NB4 (cell line): ENCODE data around the gene KDM4C.
A peak's percentile ranks its signal among the peaks of the same experiment; 100 is the strongest.

ENCODE experiments used
- DNase-seq: peaks from one replicate; pipeline ENCODE4 v3.0.0; 2010; ENCODE audit warnings: low read depth
- H3K4me3 ChIP-seq: one replicate; pipeline ENCODE4 v1.5.1; 2011; ENCODE audit warnings: mild to moderate bottlenecking, low read depth, low read length, moderate library complexity
- MYC ChIP-seq: IDR thresholded peaks from 2 replicates; pipeline ENCODE4 v1.6.1; 2011; ENCODE audit warnings: low read depth, low read length
- POLR2A ChIP-seq: IDR thresholded peaks from 2 replicates; pipeline ENCODE4 v1.6.1; 2011; ENCODE audit warnings: mild to moderate bottlenecking; ENCODE audit not compliant: insufficient read length; ENCODE audit errors: extremely low read depth
- TF ChIP-seq, protein P1 (sequence below): IDR thresholded peaks from 2 replicates; pipeline ENCODE4 v1.6.1; 2011; ENCODE audit warnings: low read depth, low read length
- TF ChIP-seq, protein P2 (sequence below): IDR thresholded peaks from one replicate; pipeline ENCODE4 v1.5.1; 2012; ENCODE audit warnings: low read depth, low read length

Gene KDM4C

DNA sequence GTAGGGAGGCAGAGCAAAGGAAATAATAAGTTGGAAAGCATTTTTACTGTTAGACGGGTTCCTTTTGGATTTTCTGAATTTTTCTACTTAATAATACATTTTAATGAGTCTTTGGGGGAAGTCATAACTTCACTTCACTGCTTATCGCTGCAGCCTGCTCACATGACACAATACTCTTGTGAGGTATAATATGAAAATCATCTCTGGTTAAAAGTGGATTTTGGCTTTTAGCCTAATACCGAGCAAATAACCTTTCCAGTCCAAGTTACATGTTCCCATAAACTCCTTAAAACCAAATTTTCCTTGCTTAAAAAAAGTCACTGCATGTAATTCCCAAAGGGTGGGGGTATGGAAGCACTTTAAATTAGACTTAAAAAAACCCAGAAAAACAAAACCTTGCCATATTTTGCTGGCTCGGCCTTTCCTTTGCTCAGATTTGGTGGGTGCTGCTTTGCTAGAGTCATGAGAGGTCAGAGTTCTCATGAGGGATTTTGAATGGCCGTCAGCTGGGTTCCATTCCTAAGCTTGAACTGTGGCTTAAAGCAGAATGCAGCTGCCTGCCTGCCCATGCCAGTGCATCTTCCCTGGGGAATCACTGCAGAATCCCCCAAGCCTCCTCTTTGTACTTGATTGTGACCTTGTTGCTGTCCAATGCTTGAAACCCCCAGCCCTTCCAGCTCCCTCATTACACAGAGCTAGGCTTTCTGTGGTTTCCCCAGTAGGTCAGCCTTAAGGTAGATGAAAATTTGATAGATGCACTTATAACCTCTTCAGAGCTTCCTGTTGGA is 331.8 kb downstream of the KDM4C start:
- TF ChIP-seq, protein P1, sequence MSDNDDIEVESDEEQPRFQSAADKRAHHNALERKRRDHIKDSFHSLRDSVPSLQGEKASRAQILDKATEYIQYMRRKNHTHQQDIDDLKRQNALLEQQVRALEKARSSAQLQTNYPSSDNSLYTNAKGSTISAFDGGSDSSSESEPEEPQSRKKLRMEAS: no peak
- TF ChIP-seq, protein P2, sequence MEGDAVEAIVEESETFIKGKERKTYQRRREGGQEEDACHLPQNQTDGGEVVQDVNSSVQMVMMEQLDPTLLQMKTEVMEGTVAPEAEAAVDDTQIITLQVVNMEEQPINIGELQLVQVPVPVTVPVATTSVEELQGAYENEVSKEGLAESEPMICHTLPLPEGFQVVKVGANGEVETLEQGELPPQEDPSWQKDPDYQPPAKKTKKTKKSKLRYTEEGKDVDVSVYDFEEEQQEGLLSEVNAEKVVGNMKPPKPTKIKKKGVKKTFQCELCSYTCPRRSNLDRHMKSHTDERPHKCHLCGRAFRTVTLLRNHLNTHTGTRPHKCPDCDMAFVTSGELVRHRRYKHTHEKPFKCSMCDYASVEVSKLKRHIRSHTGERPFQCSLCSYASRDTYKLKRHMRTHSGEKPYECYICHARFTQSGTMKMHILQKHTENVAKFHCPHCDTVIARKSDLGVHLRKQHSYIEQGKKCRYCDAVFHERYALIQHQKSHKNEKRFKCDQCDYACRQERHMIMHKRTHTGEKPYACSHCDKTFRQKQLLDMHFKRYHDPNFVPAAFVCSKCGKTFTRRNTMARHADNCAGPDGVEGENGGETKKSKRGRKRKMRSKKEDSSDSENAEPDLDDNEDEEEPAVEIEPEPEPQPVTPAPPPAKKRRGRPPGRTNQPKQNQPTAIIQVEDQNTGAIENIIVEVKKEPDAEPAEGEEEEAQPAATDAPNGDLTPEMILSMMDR: no peak
- no peak for DNase-seq
- no peak overlapping the region for H3K4me3 ChIP-seq

DNA sequence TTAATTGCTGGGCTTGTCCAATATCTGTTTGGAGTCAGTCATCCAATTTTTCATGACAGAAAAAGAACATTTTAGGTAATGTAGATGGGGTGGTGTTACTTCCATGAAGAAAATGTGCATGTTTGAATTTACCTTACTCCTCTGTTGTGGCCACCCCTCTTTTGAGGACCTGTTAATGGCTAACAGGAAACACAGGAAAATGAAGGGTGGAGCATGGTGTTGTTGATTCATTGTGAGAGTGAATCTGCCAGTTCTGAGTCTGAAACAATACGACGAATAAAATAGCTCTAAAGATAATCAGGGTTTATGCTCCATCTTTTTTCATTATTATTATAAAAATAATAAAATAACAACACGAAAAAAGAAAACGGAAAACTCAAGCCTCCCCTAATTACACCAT is 335.3 kb downstream of the KDM4C start:
- H3K4me3 ChIP-seq: no peak overlapping the region
- TF ChIP-seq MYC (no peak), POLR2A (no peak)
- TF ChIP-seq, protein P2: no peak
- TF ChIP-seq, protein P1: no peak
- no peak for DNase-seq

DNA sequence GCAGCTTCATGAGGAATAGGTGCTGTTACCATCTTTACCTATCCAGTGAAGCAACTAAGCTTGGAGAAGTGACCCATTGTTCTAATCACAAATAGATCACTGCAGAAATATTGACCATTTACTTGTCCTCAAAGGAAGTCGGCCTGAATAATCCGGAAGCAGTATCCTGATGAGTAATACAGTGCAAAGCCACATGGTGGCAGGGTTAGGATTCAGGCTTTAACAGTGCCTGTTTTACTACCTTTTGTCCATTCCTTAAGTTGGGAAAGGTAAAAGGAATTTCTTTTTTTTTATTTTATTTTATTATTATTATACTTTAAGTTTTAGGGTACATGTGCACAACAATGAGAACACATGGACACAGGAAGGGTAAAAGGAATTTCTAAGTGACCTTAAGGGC is 336.3 kb downstream of the KDM4C start:
- H3K4me3 ChIP-seq: no peak overlapping the region
- no peak for TF ChIP-seq MYC
- TF ChIP-seq, protein P2: peak; percentile 26
- no peak for DNase-seq

DNA sequence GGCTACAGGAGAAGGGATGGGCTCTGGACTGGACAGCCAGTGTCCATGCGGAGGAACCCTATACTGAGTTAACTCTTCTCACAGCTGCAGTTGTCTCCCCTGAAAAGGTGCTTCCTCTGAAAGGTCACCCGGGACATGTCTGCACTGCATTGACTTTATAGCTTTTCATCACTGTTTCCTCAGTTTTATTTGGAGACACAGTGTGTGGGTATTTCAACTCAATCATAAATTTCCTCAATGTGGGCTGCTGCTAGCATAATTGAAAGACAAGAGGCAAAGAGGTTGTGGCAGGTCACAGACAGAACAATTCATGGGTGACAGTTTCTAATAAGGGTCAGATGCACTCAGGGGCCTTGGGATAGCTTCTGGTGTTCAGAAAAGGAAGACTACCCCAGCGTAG is 336.8 kb downstream of the KDM4C start:
- no peak overlapping the region for H3K4me3 ChIP-seq
- TF ChIP-seq MYC: no peak
- TF ChIP-seq, protein P2: no peak
- TF ChIP-seq, protein P1: no peak
- TF ChIP-seq POLR2A: no peak
- no peak for DNase-seq

DNA sequence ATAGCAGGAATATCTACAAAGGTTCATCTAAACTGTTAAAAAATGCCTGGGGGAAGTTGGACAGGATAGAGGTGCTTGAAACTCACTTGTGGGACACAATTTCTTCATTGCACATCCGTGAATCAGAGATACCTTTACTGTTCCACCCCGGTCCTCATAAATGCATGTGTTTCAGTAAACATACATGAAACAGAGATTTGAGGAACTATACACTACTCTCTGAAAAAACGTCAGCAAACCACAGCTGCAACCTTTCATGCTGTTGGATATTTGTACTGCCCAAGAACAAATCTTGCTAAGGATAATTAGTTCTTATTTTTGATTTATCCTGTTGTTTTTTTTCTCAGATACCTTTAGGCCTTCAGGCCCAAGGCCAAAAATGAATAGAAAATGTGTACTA is 337.3 kb downstream of the KDM4C start:
- TF ChIP-seq POLR2A (no peak), MYC (no peak)
- TF ChIP-seq, protein P1: no peak
- TF ChIP-seq, protein P2: no peak
- no peak overlapping the region for H3K4me3 ChIP-seq
- DNase-seq: no peak
